Caco-2 (cell line): ENCODE measurements around the gene THOP1. TPM values are rescaled to one million over a fixed set of nuclear protein-coding genes. Genes with fewer than 3 reads are reported as not detected.

Experiments used
- BruUV-seq: library from RNA; stranded (reverse); fragments of 400-500 nt; replicated peaks from 2 replicates; lab custom pipeline; 2021; lab: Mats Ljungman, UMichigan
- CTCF ChIA-PET: fragments of 300-600 bp; sonication (Branson Sonifier 250); formaldehyde crosslinking; loops from one replicate; lab custom pipeline; 2022; ENCODE audit warnings: antibody characterized with exemption; lab: Charles Lee
- POLR2A ChIA-PET: fragments of 300-600 bp; sonication (Branson Sonifier 250); formaldehyde crosslinking; loops from one replicate; lab custom pipeline; 2022; ENCODE audit warnings: antibody characterized with exemption; lab: Charles Lee
- DNase-seq, 2 experiments: peaks; one replicate each; pipeline versions ENCODE4 v3.0.0 to v3.0.0-alpha.2; 2020 to 2022
- H3K27me3 ChIP-seq: replicated peaks from 2 replicates; pipeline ENCODE4 v1.6.0; 2011; ENCODE audit warnings: low read length; ENCODE audit not compliant: control insufficient read depth, insufficient read depth
- H3K36me3 ChIP-seq: 2 replicates; pipeline ENCODE4 v1.5.1; 2011; ENCODE audit warnings: low read length; ENCODE audit not compliant: control insufficient read depth, insufficient read depth
- H3K4me1 ChIP-seq: fragments of 250-450 bp; sonication (Bioruptor Pico); 2 replicates; pipeline ENCODE4 v1.5.1; 2020; ENCODE audit warnings: mild to moderate bottlenecking
- H3K4me3 ChIP-seq: 2 replicates; pipeline ENCODE4 v1.5.1; 2011; ENCODE audit warnings: low read depth, mild to moderate bottlenecking, control low read depth, low read length
- H3K9me3 ChIP-seq: fragments of 250-450 bp; sonication (Bioruptor Pico); 2 replicates; pipeline ENCODE4 v1.5.1; 2020; ENCODE audit warnings: mild to moderate bottlenecking, moderate library complexity
- H3K27ac Mint-ChIP-seq: one replicate; pipeline ENCODE4 v1.8.0; 2022; ENCODE audit warnings: mixed read lengths; ENCODE audit not compliant: unreplicated experiment
- H3K27me3 Mint-ChIP-seq: one replicate; pipeline ENCODE4 v1.8.0; 2022; ENCODE audit warnings: mixed read lengths; ENCODE audit not compliant: insufficient read depth, unreplicated experiment
- H3K36me3 Mint-ChIP-seq: one replicate; pipeline ENCODE4 v1.8.0; 2022; ENCODE audit warnings: mild to moderate bottlenecking, mixed read lengths; ENCODE audit not compliant: insufficient read depth, unreplicated experiment
- H3K4me1 Mint-ChIP-seq: one replicate; pipeline ENCODE4 v1.8.0; 2022; ENCODE audit warnings: low read depth, mixed read lengths; ENCODE audit not compliant: unreplicated experiment
- H3K4me3 Mint-ChIP-seq: one replicate; pipeline ENCODE4 v1.8.0; 2022; ENCODE audit warnings: mild to moderate bottlenecking, moderate library complexity, mixed read lengths; ENCODE audit not compliant: unreplicated experiment
- H3K9me3 Mint-ChIP-seq: one replicate; pipeline ENCODE4 v1.8.0; 2022; ENCODE audit warnings: mixed read lengths; ENCODE audit not compliant: unreplicated experiment
- CTCF ChIP-seq, 2 experiments: fragments of 200-600 bp in 1 of 2; IDR thresholded peaks; 1 replicate in 1 of 2; 2 replicates in 1 of 2; pipeline versions ENCODE4 v1.5.1 to v1.8.0; 2011 to 2022; ENCODE audit warnings: antibody characterized with exemption in 1 of 2, control low read depth in 1 of 2, inconsistent platforms in 1 of 2, low read depth in 1 of 2, low read length in 1 of 2, mild to moderate bottlenecking in 1 of 2, moderate library complexity in 1 of 2; ENCODE audit not compliant: insufficient read depth in 1 of 2, severe bottlenecking in 1 of 2, unreplicated experiment in 1 of 2
- intact Hi-C: fragments of 100-400 bp; cut with micrococcal nuclease; formaldehyde crosslinking; loops from one replicate; pipeline ENCODE4 v1.10.0; 2022; ENCODE audit not compliant: unreplicated experiment
- total RNA-seq: library from RNA; stranded (reverse); gene quantifications from 2 replicates; pipeline ENCODE4 v1.2.3, GENCODE V29; 2022

Gene THOP1
- total RNA-seq, 1 experiment from 2014 or later = 118 TPM

GRCh38 chr19:2858864-2859263 lies 73.6 kb downstream of the THOP1 start:
- Histone ChIP-seq H3K9me3 (peaks cover 8% of the 10 kb centered on the region; the same call in 1 of the 2 replicates), H3K4me3 (no peak overlapping the region), H3K4me1 (no peaks in the 10 kb centered on the region), H3K36me3 (no peaks in the 10 kb centered on the region), H3K27me3 (no peaks in the 10 kb centered on the region)
- intact Hi-C loops = no loop called here
- H3K36me3 Mint-ChIP-seq = peaks cover 16% of the 10 kb centered on the region
- DNase-seq = no peak
- no TSS peak for BruUV-seq
- ChIA-PET POLR2A (no interaction called here), CTCF (no interaction called here)
- no peak for TF ChIP-seq CTCF (IDR thresholded peaks at IDR 0.05; ENCODE audit: insufficient read depth in 1 of 2, low read depth in 1 of 2, low read length in 1 of 2, severe bottlenecking in 1 of 2, unreplicated experiment in 1 of 2)
- H3K9me3 Mint-ChIP-seq = peaks cover 9% of the 10 kb centered on the region
- no peak overlapping the region for H3K27ac Mint-ChIP-seq
- no peak overlapping the region for H3K4me3 Mint-ChIP-seq
- H3K4me1 Mint-ChIP-seq = no peaks in the 10 kb centered on the region
- no peaks in the 10 kb centered on the region for H3K27me3 Mint-ChIP-seq

DNA sequence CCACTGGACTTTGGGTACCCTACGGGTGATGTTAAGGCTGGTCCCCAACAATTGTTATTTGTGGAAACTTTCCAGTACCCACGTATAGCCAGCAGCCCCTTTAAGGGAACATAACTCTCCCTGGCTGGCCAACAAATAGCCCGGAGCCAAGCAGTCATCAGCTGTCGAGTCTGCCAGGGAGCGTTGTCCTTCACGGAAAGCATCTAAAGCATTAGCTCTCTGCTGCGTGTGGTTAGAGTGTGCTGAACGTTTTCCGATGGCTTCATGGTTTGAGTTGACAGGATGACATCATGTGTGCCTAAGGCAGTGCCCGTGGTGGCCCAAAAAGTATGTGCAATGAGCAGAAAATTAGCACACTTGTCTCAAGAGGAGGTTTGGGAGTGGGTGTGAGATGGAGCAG lies 78.5 kb downstream of the THOP1 start:
- Mint-ChIP-seq H3K27ac (no peak overlapping the region), H3K4me1 (peaks cover 6% of the 10 kb centered on the region), H3K4me3 (no peak overlapping the region), H3K36me3 (peaks cover 15% of the 10 kb centered on the region), H3K9me3 (peaks cover 9% of the 10 kb centered on the region), H3K27me3 (no peaks in the 10 kb centered on the region)
- no peak for DNase-seq
- Histone ChIP-seq H3K9me3 (no peaks in the 10 kb centered on the region), H3K36me3 (no peaks in the 10 kb centered on the region), H3K4me1 (no peaks in the 10 kb centered on the region), H3K27me3 (no peaks in the 10 kb centered on the region), H3K4me3 (no peak overlapping the region)
- POLR2A ChIA-PET = no interaction called here
- BruUV-seq = no TSS peak
- intact Hi-C loops = no loop called here
- TF ChIP-seq CTCF (IDR thresholded peaks at IDR 0.05; ENCODE audit: insufficient read depth in 1 of 2, low read depth in 1 of 2, low read length in 1 of 2, severe bottlenecking in 1 of 2, unreplicated experiment in 1 of 2) = no peak
- CTCF ChIA-PET = no interaction called here

Other genes starting within 250 kb of the THOP1 start
- gene GNG7, start 82.8 kb upstream of the THOP1 start, total RNA-seq = 0.28 and 0.43 TPM in 2 replicates
- 2.3 TPM in 2 replicates for gene DIRAS1, start 64.1 kb upstream of the THOP1 start, total RNA-seq
- 33.2 and 35.0 TPM in 2 replicates for gene SLC39A3, start 45.5 kb upstream of the THOP1 start, total RNA-seq
- gene SGTA, start 2.2 kb upstream of the THOP1 start, total RNA-seq = 90.1 TPM in 2 replicates
- 3.6 and 3.7 TPM in 2 replicates for gene ZNF554, start 34.4 kb downstream of the THOP1 start, total RNA-seq
- gene ZNF555, start 56.0 kb downstream of the THOP1 start, total RNA-seq = 4.7 and 6.2 TPM in 2 replicates
- gene ZNF556, start 81.8 kb downstream of the THOP1 start, total RNA-seq = 0.57 and 0.93 TPM in 2 replicates
- gene ZNF57, start 115.4 kb downstream of the THOP1 start, total RNA-seq = 5.8 and 7.6 TPM in 2 replicates
- 6.3 and 6.6 TPM in 2 replicates for gene ZNF77, start 159.5 kb downstream of the THOP1 start, total RNA-seq
- gene TLE6, start 192.1 kb downstream of the THOP1 start, total RNA-seq = 1.4 and 1.9 TPM in 2 replicates
- 29.2 and 31.3 TPM in 2 replicates for gene TLE2, start 243.8 kb downstream of the THOP1 start, total RNA-seq